Anterior cingulate cortex (tissue), 58 donors: ENCODE data around the gene KRTAP10-6.
A peak's percentile ranks its signal among the peaks of the same experiment; 100 is the strongest.
"Not testable (repeated sequence)": the region's sequence is repeated elsewhere in the genome, so short reads cannot be mapped to it uniquely, and the experiment has no call there.

Source experiments
- DNase-seq, 58 donors: peaks; one replicate each; lab custom pipeline; 2025; lab: John Stamatoyannopoulos, UW

The KRTAP10-6 gene

DNA sequence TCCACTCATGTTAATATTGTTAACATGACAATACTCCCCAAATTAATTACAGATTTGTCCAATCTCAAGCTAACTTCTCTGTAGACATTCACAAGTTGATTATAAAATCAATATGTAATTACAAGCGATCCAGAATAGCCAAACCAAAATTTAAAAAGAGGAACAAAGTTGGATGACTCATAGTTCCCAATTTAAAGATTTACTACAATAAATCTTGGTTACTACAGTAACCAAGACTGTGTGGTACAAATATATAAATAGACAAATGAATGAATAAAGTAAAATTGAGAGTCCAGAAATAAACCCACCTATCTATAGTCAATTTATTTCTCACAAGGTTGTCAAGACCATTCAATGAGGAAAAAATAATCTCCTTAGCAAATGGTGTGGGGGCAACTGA, 25.9 kb downstream of the KRTAP10-6 start:
- DNase-seq: no peak

DNA sequence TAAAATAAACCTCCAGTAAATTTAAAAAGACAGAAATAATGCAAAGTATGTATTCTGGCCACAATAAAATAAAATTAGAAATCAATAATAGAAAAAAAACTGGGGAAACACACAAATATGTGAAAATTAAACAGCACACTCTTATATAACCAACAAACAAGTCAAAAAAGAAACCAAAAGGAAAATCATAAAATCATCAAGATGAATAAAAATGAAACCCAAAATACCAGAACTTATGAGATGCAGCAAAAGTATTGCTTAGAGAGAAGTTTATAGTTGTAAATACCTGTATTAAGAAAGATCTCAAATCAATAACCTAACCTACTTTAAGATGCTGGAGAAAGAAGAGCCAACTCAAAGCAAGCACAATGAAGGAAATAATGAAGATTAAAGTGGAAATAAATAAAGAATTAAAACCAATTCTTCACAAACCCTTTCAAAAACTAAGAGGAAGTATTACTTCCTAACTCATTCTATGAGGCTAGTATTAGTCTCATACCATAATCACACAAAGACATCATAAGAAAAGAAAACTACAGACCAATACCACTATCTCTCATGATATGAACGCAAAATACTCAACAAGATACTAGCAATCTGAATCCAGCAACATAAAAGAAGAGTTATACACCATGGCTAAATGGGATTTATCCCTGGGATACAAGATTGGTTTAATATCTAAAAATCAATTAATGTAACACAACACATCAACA, 27.3 kb downstream of the KRTAP10-6 start:
- no peak for DNase-seq

DNA sequence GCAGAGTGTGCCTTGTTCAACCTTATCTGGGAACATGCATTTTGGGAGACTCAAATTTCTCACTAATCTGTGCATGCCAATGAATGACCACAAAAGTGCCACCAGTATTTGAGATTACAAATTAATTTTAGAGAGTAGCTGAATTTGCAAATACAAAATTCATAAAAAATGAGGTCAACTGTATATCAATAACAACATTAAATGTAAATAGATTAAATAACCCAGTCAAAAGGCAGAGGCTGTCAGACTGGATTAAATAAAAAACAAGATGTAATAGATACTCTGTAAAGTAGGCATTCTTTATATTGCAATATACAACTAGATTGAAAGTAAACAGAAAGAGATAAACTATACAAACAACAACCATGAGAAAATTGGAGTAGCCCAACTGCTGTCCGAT, 28.2 kb downstream of the KRTAP10-6 start:
- DNase-seq: no peak

GRCh38 chr21:44558695-44559094, 33.6 kb downstream of the KRTAP10-6 start, which contains the start of gene KRTAP10-3:
KRTAP10-3 (minus strand) TSS chr21:44558795; CDS start chr21:44558715, 80 bp downstream.
- no peak for DNase-seq

GRCh38 chr21:44558329-44558675, 34.0 kb downstream of the KRTAP10-6 start:
- DNase-seq: not testable (repeated sequence)

DNA sequence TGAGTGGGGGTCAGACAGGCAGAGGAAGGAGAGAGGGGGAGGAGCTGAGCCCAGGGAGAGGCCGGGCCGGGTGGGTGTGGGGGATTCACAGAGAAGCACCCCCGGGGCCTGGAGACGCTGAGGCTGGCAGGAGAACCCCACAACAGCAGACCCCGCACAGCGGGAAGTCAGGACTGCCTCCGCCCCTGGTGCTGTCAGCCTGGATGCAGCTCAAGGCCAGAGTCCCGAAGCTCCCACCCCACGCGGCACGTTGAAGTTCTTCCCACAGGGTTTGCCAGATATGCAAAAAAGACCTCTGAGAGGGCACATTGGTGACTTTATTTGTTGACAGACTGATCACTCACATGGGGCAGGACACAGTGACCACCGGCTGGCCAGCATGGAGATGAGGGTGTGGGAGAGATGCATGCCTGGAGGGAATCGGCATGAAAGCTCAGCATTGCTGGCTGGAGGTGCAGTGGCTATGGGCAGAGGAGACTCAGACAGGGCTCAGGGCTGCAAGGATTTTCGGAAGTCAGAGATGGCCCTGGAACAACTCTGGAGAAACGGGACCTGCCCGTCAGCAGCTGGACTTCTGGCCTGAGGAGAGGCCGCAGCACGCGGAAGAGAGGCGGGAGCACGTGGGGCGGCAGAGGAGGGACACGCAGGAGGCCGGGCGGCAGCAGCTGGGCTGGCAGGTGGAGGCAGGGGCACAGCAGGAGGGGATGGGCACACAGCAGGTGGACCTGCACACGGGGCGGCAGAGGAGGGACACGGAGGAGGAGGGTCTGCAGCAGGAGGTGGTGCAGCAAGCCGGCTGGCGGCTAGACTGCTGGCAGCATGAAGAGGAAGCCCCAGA, 34.6 kb downstream of the KRTAP10-6 start:
- no peak for DNase-seq

DNA sequence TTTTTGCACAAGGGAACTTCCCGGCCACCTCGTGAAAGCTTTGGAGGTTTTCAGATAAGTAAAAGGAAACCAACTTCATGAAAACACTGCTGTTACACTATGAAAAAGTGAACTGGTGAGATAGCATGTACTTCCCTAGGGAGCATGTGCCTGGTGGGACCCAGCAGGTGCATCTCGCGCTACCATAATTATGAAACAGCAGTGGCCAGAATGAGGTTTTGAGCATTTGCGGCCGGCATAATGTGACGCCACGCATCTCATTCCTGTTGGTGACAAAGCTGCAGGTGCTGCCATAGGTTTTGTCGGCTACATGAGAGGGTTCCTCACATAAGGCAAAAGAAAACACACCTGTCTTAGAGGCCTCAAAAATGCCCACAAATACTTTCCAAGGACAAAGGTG, 35.4 kb downstream of the KRTAP10-6 start:
- DNase-seq: no peak

GRCh38 chr21:44555200-44555875, 37.0 kb downstream of the KRTAP10-6 start:
- no peak for DNase-seq

GRCh38 chr21:44552681-44553080, 39.6 kb downstream of the KRTAP10-6 start:
- no peak for DNase-seq

DNA sequence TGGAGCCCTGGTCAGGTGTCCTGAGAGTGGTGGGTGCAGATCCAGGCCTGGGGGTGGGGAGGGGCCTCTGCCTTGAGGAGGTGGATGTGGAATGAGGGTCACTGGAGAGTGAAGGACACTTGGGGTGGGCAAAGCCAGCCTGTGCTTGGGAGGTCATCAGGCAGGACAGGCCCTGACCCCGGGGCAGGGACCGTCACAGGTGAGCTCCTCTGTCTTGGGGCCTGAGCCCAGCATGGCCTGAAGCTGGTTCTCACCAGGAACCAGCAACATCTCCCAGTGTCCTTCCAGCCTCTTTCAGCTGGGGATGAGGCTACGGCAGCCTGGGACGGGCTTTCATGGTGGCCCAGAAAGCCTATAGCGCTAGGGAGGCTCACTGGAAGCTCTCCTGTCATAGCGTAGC, 40.2 kb downstream of the KRTAP10-6 start:
- DNase-seq: no peak

GRCh38 chr21:44551340-44551961, 40.9 kb downstream of the KRTAP10-6 start, which contains the start of gene KRTAP10-2:
KRTAP10-2 (minus strand) TSS chr21:44551505; CDS start chr21:44551458, 47 bp downstream.
- DNase-seq: no peak

- peak in 1 of 58 donors; percentile 14 for DNase-seq
Observed at GRCh38 chr21:44550807-44551206, 41.5 kb downstream of the KRTAP10-6 start.

DNA sequence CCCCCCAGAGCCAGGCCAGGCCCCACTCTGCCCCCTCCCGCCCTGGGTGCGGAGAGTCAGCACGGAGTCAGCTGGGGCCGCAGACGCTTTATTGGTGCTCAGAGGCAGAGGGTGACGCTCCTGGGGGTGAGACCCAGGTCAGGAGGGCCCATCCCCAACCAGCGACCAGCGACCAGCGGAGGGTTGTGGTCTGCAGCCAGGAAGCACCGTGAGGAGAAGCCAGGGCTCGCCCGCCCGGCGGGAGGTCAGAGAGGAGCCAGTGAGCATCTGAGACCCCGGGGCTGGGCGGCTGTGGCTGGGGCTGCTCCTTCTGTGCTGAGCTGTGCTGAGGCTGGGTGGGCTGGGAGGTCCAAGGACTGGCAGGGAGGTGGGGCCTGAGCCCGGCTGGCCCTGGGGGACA, 42.0 kb downstream of the KRTAP10-6 start:
- DNase-seq: not testable (repeated sequence)

- no peak for DNase-seq
Observed at GRCh38 chr21:44549525-44550211, 42.6 kb downstream of the KRTAP10-6 start.

GRCh38 chr21:44548922-44549321, 43.4 kb downstream of the KRTAP10-6 start:
- DNase-seq: no peak

- no peak for DNase-seq
Observed at GRCh38 chr21:44548381-44548780, 43.9 kb downstream of the KRTAP10-6 start.

GRCh38 chr21:44547656-44548331, 44.5 kb downstream of the KRTAP10-6 start:
- DNase-seq: no peak

DNA sequence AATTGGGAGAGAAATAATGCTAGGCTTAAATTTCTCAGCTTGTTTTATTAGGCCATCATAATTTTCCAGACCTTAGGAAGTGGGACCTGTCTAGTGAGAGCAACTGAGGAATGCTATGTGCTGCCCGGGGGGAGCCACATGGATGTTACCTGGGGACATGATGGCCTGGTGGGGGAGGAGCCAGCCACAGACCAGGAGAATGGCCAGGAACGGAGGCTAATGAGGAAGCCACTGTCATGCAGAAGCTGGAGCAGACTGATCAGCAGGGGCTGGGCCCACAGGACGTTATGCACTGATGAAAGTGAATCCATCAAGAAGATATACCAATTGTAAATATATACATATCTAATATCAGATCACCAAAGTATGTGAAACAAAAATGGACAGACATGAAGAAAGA, 47.7 kb downstream of the KRTAP10-6 start:
- DNase-seq: no peak

DNA sequence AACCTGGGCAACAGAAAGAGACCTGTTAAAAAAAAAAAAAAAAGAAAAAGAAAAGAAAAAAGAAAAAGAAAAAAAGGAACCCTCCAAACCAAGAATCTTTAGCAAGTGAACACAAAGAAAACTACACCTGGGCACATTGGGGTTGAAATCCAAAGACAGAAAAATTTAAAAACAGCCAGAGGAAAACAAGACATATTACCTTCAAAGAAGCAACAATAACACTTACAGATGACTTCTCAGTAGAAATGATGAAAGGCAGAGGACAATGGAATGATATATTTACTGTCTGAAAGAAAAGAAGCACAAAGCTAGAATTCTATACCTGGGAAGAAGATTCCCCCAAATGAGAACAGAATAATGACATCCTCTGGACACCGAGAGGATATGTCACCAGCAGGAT, 49.6 kb downstream of the KRTAP10-6 start:
- DNase-seq: no peak
